GM21825 (cell line): ENCODE results near the gene TPH2.
A peak's percentile ranks its signal among the peaks of the same experiment; 100 is the strongest.

ENCODE experiments used
- ATAC-seq: cut with Tn5 transposase; IDR thresholded peaks from one replicate; pipeline ENCODE4 v1.9.1; 2021; ENCODE audit warnings: mild to moderate bottlenecking, moderate library complexity; ENCODE audit not compliant: unreplicated experiment

TPH2 gene

GRCh38 chr12:71938728-71939385 lies at the start of gene TPH2:
Gene TPH2 (plus strand): TSS chr12:71938845. CDS start chr12:71938987, 142 bp downstream.
- ATAC-seq, result peak; percentile 68

- no peak for ATAC-seq
Observed at GRCh38 chr12:71890475-71890874, 48.2 kb upstream of the TPH2 start.

- no peak for ATAC-seq
Observed at GRCh38 chr12:71892059-71892458, 46.6 kb upstream of the TPH2 start.

- ATAC-seq, result no peak
Observed at GRCh38 chr12:71896205-71896882, 42.3 kb upstream of the TPH2 start.

GRCh38 chr12:71900091-71900490 lies 38.6 kb upstream of the TPH2 start:
- no peak for ATAC-seq

- ATAC-seq, result no peak
Observed at GRCh38 chr12:71904629-71905028, 34.0 kb upstream of the TPH2 start.

- ATAC-seq, result peak; percentile 82
Observed at GRCh38 chr12:71935594-71935993, 3.1 kb upstream of the TPH2 start.

- ATAC-seq, result no peak
Observed at GRCh38 chr12:71940068-71940467, 1.4 kb downstream of the TPH2 start.

GRCh38 chr12:71941174-71941573 lies 2.5 kb downstream of the TPH2 start:
- ATAC-seq, result no peak

- ATAC-seq, result no peak
Observed at GRCh38 chr12:71942259-71942658, 3.6 kb downstream of the TPH2 start.

- no peak for ATAC-seq
Observed at GRCh38 chr12:71942703-71943102, 4.1 kb downstream of the TPH2 start.

GRCh38 chr12:71945121-71945520 lies 6.5 kb downstream of the TPH2 start:
- ATAC-seq, result no peak

- ATAC-seq, result no peak
Observed at GRCh38 chr12:71945883-71946282, 7.2 kb downstream of the TPH2 start.

GRCh38 chr12:71947645-71948105 lies 9.0 kb downstream of the TPH2 start:
- ATAC-seq, result no peak

GRCh38 chr12:71948390-71948789 lies 9.7 kb downstream of the TPH2 start:
- no peak for ATAC-seq

GRCh38 chr12:71949646-71950045 lies 11.0 kb downstream of the TPH2 start:
- ATAC-seq, result no peak

GRCh38 chr12:71950404-71950803 lies 11.8 kb downstream of the TPH2 start:
- no peak for ATAC-seq

- no peak for ATAC-seq
Observed at GRCh38 chr12:71950819-71951218, 12.2 kb downstream of the TPH2 start.

- ATAC-seq, result no peak
Observed at GRCh38 chr12:71954083-71954778, 15.6 kb downstream of the TPH2 start.

- ATAC-seq, result no peak
Observed at GRCh38 chr12:71954861-71955260, 16.2 kb downstream of the TPH2 start.

GRCh38 chr12:71955970-71956369 lies 17.3 kb downstream of the TPH2 start:
- ATAC-seq, result no peak

- ATAC-seq, result no peak
Observed at GRCh38 chr12:71958056-71958455, 19.4 kb downstream of the TPH2 start.
